ENCODE data around the gene MFSD6. TPM values are rescaled to one million over a fixed set of nuclear protein-coding genes. Genes with fewer than 3 reads are reported as not detected.

MFSD6 gene
- total RNA-seq, 2 experiments from 2014 or later: 55.9 to 58.7 TPM

DNA sequence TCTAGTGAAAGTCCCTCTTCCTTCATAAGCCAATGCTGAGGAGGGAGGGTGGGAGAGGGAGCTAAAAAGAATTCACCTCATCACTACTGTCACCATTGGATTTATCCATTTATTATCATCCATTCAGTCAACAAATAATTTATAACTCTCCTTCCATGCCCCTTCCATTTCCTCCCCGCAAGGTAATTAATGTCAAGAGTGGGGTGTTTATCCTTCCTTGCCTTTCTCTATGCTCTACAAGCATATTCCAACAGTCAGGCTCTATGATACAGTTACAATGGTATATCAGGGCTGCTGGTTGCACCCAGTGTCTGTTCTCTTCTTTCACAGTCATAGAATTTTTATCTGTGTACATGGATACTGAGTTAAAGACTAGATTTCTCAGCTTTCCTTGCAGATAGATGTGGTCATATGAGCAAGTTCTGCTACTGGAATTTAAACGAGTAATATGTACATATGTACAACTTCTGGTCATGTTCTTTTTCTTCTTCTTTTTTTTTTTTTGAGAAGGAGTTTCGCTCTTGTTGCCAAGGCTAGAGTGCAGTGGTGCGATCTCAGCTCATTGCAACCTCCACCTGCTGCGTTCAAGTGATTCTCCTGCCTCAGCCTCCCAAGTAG is 5.1 kb upstream of the MFSD6 start:
- POLR2A ChIA-PET: no interaction called here
- CTCF ChIA-PET: no interaction called here

DNA sequence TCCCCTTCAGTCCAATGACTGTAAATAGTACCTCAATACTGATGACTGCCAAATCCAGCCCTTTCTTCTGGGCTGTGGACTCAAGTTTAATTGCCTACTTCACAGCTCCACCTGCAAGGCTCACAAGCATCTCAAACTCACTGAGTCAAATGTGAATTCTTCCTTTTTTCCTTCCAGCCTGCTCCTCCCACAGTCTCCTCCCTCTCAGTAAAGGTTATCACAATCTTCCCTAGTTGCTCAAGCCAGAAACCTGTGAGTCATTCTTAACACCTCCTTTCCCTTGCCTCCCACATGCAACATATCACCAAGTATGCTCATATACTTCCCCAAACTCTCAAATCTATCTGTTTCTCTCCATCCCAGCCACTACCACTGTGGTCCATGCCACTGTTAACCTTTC is 3.7 kb upstream of the MFSD6 start:
- ChIA-PET POLR2A (no interaction called here), CTCF (no interaction called here)

GRCh38 chr2:190405070-190405469 is 3.1 kb upstream of the MFSD6 start:
- ChIA-PET CTCF (no interaction called here), POLR2A (no interaction called here)

GRCh38 chr2:190405995-190406394 is 2.2 kb upstream of the MFSD6 start:
- ChIA-PET CTCF (interaction anchor here (1.7 kb wide), 1 partner anchor 128 kb away, joined by 6 read pairs; the partner anchor contains the start of gene NEMP2), POLR2A (no interaction called here)

DNA sequence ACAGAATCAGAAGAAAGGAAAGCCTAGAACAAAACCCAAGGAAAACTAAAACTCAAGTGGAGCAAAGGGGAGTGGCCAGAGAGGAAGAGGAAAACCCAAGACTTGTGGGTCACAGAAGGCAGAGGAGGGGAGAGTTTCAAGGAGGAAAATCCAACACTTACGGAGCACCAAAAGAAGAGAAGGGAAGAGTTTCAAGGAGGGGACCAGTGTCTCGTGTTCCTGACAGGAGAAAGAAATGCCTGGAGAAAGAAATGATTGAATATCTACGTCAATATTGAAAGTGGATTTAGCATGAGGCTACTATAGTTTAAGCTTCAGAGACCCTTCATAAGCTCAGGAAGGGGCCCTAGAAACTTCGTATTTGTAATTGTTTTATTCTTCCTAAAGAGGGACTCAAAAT is 1.4 kb upstream of the MFSD6 start:
- ChIA-PET POLR2A (interaction anchor here (0.6 to 1.0 kb wide), 3 partner anchors 26 to 625 kb away, joined by 3 to 8 read pairs (median 7); partner anchors contain the start of gene NEMP2), CTCF (interaction anchor here (1.7 kb wide), 1 partner anchor 127 kb away, joined by 6 read pairs; the partner anchor contains the start of gene NEMP2)

DNA sequence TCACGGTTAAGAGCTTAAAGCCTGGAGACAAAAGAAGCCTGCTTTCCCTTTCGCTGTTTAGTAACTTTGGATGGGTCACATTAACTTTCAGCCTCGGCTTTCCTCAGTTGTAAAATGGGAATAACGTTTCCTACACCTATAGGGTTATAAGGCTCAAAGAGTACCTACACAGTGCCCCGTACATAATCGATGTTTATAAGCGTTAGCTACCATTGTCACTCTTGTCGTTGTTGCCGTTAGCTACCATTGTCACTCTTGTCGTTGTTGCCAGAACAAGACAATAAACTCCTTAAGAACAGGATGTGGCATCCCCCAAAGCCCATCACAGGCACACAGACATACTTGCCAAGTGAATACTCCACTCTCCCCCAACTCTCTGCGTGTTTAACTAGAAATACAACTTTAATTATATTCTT is 901 bp upstream of the MFSD6 start:
- ChIA-PET CTCF (interaction anchor here (1.7 kb wide), 1 partner anchor 127 kb away, joined by 6 read pairs; the partner anchor contains the start of gene NEMP2), POLR2A (interaction anchor here (0.6 to 1.0 kb wide), 3 partner anchors 26 to 626 kb away, joined by 3 to 8 read pairs (median 7); partner anchors contain the start of gene NEMP2)

DNA sequence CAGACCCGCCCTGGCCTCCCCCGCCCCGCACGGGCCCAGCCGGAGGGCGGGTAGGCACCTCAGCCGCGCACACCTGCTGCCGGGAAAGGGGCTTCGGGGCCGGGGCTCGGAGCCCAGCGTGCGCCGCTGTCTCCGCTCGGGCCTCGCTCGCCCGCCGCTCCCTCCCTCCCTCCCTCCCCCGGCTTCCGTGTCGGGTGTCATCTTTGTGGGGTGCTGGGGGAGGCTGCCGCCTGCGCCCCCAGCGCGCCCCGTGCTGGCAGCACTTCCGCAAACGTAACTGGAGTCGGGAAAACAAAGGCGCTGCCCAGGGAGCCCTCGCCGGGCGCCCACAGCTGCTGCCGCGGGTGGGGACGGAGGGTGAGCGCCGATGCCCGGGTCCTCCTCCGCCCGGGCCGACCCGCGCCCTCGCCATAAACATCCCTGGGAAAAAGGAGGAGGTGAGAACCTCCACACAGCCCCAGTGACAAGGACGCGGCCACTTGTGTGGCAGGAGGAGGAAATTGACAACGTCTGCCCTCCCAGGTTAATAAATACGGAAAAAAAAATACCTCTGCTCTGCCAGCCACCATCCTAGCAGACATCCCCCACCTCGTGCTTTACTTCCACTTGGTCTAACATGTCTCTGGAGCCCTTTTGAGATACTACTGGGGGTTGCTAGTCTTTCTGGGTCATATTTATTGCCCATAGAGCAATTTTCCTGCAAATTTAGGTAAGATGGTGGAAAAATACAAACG is 550 bp downstream of the MFSD6 start:
- ChIA-PET POLR2A (interaction anchor here (0.6 kb wide), 1 partner anchor 624 kb away, joined by 3 read pairs; the partner anchor contains the start of genes ORMDL1 and PMS1), CTCF (no interaction called here)

DNA sequence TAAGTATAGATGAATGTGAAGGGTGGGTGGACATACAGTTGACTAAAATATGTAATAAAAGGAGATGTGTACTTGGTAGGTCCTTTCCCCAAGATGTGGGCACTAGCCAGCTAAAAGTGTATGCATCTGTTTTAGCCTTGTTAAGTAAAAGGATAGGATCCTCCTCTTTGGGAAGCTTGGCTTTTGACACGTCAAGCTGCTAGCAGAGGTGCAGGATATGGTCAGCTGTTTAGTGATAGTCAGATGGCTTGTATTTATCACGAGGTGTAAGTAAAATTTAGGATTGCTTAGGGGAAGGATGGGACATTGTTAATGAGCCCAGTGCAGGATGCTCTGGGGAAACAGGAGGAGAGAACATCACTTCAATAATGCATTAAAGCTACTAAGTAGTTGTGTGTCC is 1.5 kb downstream of the MFSD6 start:
- ChIA-PET CTCF (no interaction called here), POLR2A (no interaction called here)

GRCh38 chr2:190410166-190410565 is 2.0 kb downstream of the MFSD6 start:
- CTCF ChIA-PET: no interaction called here
- POLR2A ChIA-PET: no interaction called here

DNA sequence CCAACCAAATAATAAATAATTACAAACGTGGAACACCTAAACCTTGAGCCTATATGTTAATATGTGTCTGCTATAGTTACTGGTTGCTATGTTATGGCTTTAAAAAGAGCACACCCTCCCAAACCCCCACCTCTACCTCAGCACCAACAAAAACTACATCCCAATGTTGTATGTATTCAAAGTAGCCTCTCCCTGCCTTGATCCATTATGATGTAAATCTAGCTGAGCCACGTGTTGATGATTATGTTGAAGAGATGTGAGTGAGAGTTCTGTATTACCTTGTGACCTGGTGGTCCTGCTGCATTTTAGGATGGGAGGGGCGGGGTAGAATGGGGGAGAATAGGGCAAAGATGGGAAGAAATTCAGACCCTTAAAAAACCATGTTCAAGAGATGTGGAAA is 4.8 kb downstream of the MFSD6 start:
- ChIA-PET CTCF (interaction anchor here (1.6 kb wide), 1 partner anchor 58 kb away, joined by 4 read pairs; no protein-coding TSS in a partner anchor), POLR2A (no interaction called here)

DNA sequence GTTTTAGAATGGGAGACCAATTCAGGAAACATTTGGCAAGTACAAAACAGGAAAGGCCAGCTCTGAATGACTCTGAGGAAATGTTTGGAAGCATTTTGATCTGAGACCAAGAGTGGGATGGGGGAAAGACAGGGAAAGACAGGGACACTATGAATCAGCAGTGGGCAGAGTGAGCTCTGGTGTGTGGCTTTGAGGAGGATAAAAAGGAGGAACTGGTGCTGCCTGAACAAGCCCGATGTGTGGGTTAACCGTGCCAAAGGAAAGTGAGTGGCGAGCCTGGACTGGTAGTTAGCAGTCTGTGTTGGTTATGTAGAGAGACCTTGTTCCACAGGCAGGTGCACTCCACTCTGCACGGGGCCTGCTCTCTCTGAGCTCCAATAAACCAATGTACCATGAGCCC is 5.3 kb downstream of the MFSD6 start:
- POLR2A ChIA-PET: no interaction called here
- CTCF ChIA-PET: interaction anchor here (1.6 kb wide), 1 partner anchor 58 kb away, joined by 4 read pairs; no protein-coding TSS in a partner anchor

GRCh38 chr2:190415251-190415650 is 7.1 kb downstream of the MFSD6 start:
- CTCF ChIA-PET: interaction anchor here (1.6 kb wide), 1 partner anchor 233 kb away, joined by 3 read pairs; no protein-coding TSS in a partner anchor
- POLR2A ChIA-PET: no interaction called here

DNA sequence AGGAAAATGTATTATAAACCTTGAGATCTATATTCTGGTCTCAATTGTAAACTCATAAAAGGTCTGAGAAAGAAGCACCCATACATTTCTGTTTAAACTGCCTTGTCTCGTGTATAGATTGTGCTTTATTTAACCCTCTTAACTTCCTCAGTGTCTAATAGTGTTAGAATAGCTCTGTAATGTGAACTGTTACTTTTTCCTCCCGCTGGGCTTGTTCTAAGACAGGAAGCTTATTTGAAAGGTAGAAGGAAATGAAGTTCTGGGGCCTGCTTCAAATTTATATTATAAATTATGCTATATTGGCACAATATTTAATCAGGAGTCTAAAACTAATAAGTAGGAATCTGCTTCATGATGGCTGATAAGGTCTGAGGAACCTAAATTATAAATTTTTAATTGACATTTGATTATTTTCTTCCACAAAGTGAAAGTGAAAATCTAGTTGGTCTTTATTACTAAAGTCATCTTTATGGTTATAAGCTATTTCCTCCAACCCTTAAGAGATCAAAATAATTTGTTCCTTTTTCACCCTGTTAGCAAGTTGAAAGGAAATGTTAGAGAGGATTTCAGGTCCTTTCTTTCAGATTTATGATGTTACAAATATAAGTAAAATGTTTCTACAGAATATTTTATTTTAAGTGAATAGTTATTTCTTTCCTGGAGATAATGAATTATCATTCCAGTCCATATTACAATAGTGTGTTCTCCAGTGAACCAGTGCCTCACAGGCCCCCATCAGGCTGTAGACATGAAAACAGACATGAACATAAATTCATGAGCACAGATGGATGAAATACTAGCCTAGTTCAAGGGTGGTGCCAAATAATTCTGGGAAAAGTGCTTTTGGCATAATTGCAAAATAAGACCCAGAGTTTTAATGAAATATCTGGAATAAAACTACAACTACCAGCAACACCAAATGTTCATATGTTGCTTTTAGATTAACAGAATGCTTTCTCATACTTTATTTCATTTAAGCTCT is 7.9 kb downstream of the MFSD6 start:
- ChIA-PET CTCF (interaction anchor here (1.6 kb wide), 1 partner anchor 232 kb away, joined by 3 read pairs; no protein-coding TSS in a partner anchor), POLR2A (no interaction called here)

GRCh38 chr2:190417045-190417842 is 9.1 kb downstream of the MFSD6 start:
- CTCF ChIA-PET: no interaction called here
- POLR2A ChIA-PET: no interaction called here

GRCh38 chr2:190418727-190419126 is 10.6 kb downstream of the MFSD6 start:
- ChIA-PET CTCF (no interaction called here), POLR2A (no interaction called here)

DNA sequence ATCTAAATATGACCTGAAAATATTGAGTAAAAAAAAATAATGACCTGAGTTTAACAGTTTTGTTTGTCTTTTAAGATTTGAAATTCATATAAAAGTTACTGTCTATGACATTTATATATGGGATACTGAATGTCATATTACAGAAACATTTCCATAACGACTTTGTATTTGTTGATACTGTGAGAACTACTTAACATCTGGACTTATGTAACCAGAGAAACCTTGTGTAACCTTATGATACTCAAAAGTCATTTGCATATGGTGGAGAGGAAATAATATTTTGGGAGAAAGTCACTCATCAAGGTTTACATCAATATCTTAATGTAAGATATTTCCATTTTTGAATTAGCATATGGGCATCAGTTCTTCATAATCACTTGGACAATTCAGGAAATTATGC is 12.6 kb downstream of the MFSD6 start:
- POLR2A ChIA-PET: no interaction called here
- CTCF ChIA-PET: no interaction called here

- POLR2A ChIA-PET: no interaction called here
- CTCF ChIA-PET: no interaction called here
These were observed 17.2 kb downstream of the MFSD6 start for GRCh38 chr2:190425221-190425866.

GRCh38 chr2:190425883-190426658 is 17.9 kb downstream of the MFSD6 start:
- ChIA-PET CTCF (no interaction called here), POLR2A (no interaction called here)

Measured in activated CD8-positive, alpha-beta memory T cell treated with anti-CD3 and anti-CD28 coated beads for 36 hours (primary cell).